SU-DHL-6 (cell line): ENCODE measurements around the gene CD38.
"Not testable (repeated sequence)": the region's sequence is repeated elsewhere in the genome, so short reads cannot be mapped to it uniquely, and the experiment has no call there.

Experiments used
- H2AFZ ChIP-seq: fragments of 200-600 bp; sonication (generic); 2 replicates; pipeline ENCODE4 v1.6.1; 2014; ENCODE audit warnings: low read depth, mild to moderate bottlenecking, moderate library complexity, mixed read lengths, antibody characterized with exemption, low read length; ENCODE audit not compliant: severe bottlenecking
- H3F3A ChIP-seq: fragments of 200-600 bp; shearing (Covaris generic); 2 replicates; pipeline ENCODE4 v1.6.0; 2016; ENCODE audit warnings: antibody characterized with exemption, mild to moderate bottlenecking; ENCODE audit not compliant: insufficient read depth
- H3K27ac ChIP-seq: fragments of 200-600 bp; sonication (generic); 2 replicates; pipeline ENCODE4 v1.5.1; 2016; ENCODE audit warnings: low read depth, mild to moderate bottlenecking, low read length, moderate library complexity, mixed read lengths
- H3K27me3 ChIP-seq: fragments of 200-600 bp; sonication (generic), shearing (Covaris generic); 2 replicates; pipeline ENCODE4 v1.6.0; 2014; ENCODE audit warnings: mild to moderate bottlenecking, low read length
- H3K36me3 ChIP-seq: fragments of 200-600 bp; sonication (generic); 2 replicates; pipeline ENCODE4 v1.6.1; 2014; ENCODE audit warnings: mild to moderate bottlenecking, low read length, mixed read lengths
- H3K4me2 ChIP-seq: fragments of 300-600, 200-600 bp; shearing (Covaris generic), sonication (generic); 2 replicates; pipeline ENCODE4 v1.6.0; 2014; ENCODE audit warnings: low read length, low read depth, mild to moderate bottlenecking; ENCODE audit not compliant: poor library complexity, severe bottlenecking
- H3K4me3 ChIP-seq: fragments of 200-600 bp; sonication (generic); 2 replicates; pipeline ENCODE4 v1.5.1; 2014; ENCODE audit warnings: antibody characterized with exemption, low read length, mild to moderate bottlenecking, mixed read lengths; ENCODE audit not compliant: insufficient read depth, poor library complexity, severe bottlenecking
- H3K79me2 ChIP-seq: fragments of 200-600 bp; sonication (generic); 2 replicates; pipeline ENCODE4 v1.6.1; 2014; ENCODE audit warnings: mild to moderate bottlenecking, low read length, moderate library complexity; ENCODE audit not compliant: insufficient read depth
- H3K9ac ChIP-seq: fragments of 200-600 bp; sonication (generic); 2 replicates; pipeline ENCODE4 v1.7.0; 2014; ENCODE audit warnings: mild to moderate bottlenecking, low read length
- H3K9me2 ChIP-seq: fragments of 200-600 bp; sonication (generic); replicated peaks from 2 replicates; pipeline ENCODE4 v1.6.1; 2014; ENCODE audit warnings: low read length; ENCODE audit not compliant: insufficient read depth
- H3K9me3 ChIP-seq: fragments of 200-600 bp; sonication (generic); 2 replicates; pipeline ENCODE4 v1.6.1; 2014; ENCODE audit warnings: low read length, mixed read lengths; ENCODE audit not compliant: insufficient read depth
- H4K20me1 ChIP-seq: fragments of 200-600 bp; sonication (generic); 2 replicates; pipeline ENCODE4 v1.6.1; 2014; ENCODE audit warnings: low read depth, mild to moderate bottlenecking, antibody characterized with exemption, low read length, moderate library complexity, mixed read lengths
- EZH2phosphoT487 ChIP-seq: fragments of 200-600 bp; sonication (generic), shearing (Covaris generic); conservative IDR thresholded peaks from 2 replicates; pipeline ENCODE4 v1.6.1; 2018; ENCODE audit warnings: mild to moderate bottlenecking, antibody characterized with exemption, low read length, moderate library complexity, mixed read lengths
- TF ChIP-seq, protein P1 (sequence below): fragments of 200-600 bp; sonication (generic); IDR thresholded peaks from one replicate; pipeline ENCODE4 v1.5.1; 2017; ENCODE audit warnings: antibody characterized with exemption, mild to moderate bottlenecking, low read length, moderate library complexity; ENCODE audit not compliant: insufficient read depth, poor library complexity, severe bottlenecking

Gene CD38

DNA sequence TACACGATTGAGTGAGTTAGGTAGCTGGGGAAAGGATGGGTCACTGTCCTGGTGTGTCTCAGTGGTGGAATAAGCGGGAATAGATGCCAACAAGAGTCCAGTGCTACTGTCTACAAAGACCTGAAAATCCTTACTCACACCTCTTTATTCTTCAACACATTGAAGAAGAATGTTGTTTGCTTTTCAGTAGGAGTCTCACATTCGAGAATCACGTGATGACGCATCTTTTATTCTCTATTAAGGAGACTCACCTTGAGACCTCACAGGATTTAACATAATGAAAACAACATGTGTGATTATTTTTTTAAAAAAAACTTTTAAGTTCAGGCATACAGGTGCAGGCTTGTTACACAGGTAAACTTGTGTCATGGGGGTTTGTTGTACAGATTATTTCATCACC lies 75.2 kb downstream of the CD38 start:
- Histone ChIP-seq H3K9me2 (no peaks in the 10 kb centered on the region), H3K79me2 (no peaks in the 10 kb centered on the region), H3K4me3 (no peak overlapping the region), H3K9ac (no peak overlapping the region), H3K36me3 (peaks cover 22% of the 10 kb centered on the region; the same call in 1 of the 2 replicates), H3F3A (0 out of 2 replicates have a peak, but pooled peaks cover 3% of the 10 kb centered on the region), H3K27ac (no peak overlapping the region), H3K4me2 (no peak overlapping the region), H4K20me1 (no peaks in the 10 kb centered on the region), H3K9me3 (no peaks in the 10 kb centered on the region), H3K27me3 (no peaks in the 10 kb centered on the region), H2AFZ (no peak overlapping the region)
- TF ChIP-seq EZH2phosphoT487, result no peak

DNA sequence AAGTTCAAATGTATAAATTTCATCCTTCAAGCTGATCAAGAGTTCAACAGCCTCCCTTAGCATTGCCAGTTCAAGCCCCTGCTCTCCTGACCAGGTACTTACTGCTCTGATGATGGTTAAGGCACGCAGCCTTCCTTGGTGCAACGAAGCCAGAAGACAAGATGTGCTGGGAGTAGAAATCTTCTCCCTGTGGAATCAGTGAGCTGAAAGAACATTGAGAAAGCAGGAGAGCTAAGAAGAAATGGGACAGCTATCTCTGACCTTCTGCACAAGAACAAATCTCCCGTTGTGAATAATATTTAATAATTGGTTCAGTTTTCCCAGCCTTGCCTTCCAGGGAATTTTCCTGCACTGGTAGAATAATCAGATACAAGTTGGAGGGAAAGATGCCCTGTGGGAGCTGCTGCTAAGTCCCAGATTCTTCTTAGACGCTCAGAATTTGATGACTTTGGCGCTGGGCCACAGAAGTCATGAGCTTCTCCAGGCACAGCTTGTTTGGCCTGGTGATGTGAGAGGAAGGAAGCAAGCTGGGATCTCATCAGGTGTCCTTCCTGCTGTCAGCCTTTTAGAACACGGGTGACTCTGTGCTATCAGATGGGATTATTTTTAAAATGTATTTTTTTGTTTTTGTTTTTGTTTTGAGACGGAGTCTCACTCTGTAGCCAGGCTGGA lies 77.8 kb downstream of the CD38 start:
- Histone ChIP-seq H3K27ac (no peak overlapping the region), H3K4me3 (no peak overlapping the region), H3K27me3 (no peaks in the 10 kb centered on the region), H2AFZ (no peak overlapping the region), H3K79me2 (no peaks in the 10 kb centered on the region), H3K4me2 (no peak overlapping the region), H3K9ac (no peak overlapping the region), H3K9me2 (no peaks in the 10 kb centered on the region), H3K9me3 (no peaks in the 10 kb centered on the region), H3K36me3 (0 out of 2 replicates have a peak, but pooled peaks cover 8% of the 10 kb centered on the region), H3F3A (no peaks in the 10 kb centered on the region), H4K20me1 (no peaks in the 10 kb centered on the region)
- TF ChIP-seq EZH2phosphoT487, result no peak
- TF ChIP-seq, protein P1, sequence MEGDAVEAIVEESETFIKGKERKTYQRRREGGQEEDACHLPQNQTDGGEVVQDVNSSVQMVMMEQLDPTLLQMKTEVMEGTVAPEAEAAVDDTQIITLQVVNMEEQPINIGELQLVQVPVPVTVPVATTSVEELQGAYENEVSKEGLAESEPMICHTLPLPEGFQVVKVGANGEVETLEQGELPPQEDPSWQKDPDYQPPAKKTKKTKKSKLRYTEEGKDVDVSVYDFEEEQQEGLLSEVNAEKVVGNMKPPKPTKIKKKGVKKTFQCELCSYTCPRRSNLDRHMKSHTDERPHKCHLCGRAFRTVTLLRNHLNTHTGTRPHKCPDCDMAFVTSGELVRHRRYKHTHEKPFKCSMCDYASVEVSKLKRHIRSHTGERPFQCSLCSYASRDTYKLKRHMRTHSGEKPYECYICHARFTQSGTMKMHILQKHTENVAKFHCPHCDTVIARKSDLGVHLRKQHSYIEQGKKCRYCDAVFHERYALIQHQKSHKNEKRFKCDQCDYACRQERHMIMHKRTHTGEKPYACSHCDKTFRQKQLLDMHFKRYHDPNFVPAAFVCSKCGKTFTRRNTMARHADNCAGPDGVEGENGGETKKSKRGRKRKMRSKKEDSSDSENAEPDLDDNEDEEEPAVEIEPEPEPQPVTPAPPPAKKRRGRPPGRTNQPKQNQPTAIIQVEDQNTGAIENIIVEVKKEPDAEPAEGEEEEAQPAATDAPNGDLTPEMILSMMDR, result no peak

GRCh38 chr4:15861198-15861597 lies 83.1 kb downstream of the CD38 start:
- H3K9me3 ChIP-seq, H4K20me1 ChIP-seq, H3K79me2 ChIP-seq, H3K9me2 ChIP-seq, H3K4me2 ChIP-seq, H2AFZ ChIP-seq, H3K27ac ChIP-seq, H3K9ac ChIP-seq, H3F3A ChIP-seq, H3K4me3 ChIP-seq, H3K27me3 ChIP-seq, H3K36me3 ChIP-seq: not testable (repeated sequence)

DNA sequence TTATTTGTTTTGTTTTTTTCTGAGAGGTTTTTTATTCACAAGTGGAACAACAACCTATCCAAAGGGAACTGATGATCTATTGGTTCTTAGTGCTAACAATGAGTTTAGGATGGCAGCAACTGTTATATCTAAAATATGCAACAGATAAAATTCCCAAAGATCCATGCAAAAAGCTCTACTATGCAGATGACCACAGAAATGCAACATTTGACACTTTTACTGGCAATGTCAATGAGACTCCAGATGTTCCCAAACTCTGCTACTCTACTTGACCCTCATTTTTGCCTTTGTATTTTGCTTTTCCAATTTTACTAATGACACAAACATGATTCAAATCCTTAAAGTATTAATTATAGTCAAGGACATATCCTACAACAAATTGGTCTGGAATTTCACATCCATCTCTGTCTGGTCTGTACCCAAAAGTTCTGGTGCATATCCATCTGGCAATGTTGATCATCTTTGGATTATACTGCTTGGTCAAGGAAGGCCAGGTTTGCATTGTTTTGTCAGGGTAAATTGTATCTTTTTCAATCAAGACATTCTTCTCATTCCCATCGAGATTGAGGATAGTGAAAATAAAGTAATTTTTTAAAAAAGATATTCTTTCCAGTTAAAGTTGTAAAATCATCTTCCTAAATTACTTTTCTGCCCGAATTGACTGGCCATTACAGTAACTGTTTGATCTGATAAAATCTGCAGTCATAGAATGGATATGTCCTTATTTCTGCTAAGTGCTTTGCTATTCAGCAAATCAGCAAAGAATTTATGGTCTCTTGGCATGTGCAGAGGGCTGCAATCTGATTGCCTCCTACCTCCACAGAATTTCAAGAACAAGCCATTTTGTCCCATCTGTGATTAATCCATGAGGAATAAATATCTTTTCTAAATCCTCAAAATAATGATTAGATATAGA lies 86.8 kb downstream of the CD38 start:
- H3K36me3 ChIP-seq, result no peaks in the 10 kb centered on the region
- H3K9ac ChIP-seq, result no peak overlapping the region
- H3K79me2 ChIP-seq, result no peaks in the 10 kb centered on the region
- H3F3A ChIP-seq, result no peaks in the 10 kb centered on the region
- H3K4me3 ChIP-seq, result no peak overlapping the region
- TF ChIP-seq, protein P1, result no peak
- TF ChIP-seq EZH2phosphoT487, result no peak
- H3K27me3 ChIP-seq, result no peaks in the 10 kb centered on the region
- H3K27ac ChIP-seq, result no peak overlapping the region
- no peaks in the 10 kb centered on the region for H4K20me1 ChIP-seq
- H3K9me3 ChIP-seq, result no peaks in the 10 kb centered on the region
- no peak overlapping the region for H2AFZ ChIP-seq
- H3K9me2 ChIP-seq, result no peaks in the 10 kb centered on the region
- H3K4me2 ChIP-seq, result no peak overlapping the region
